ENCODE data around the gene TAF12. TPM values are rescaled to one million over a fixed set of nuclear protein-coding genes. Genes with fewer than 3 reads are reported as not detected.
"Not testable (repeated sequence)": the region's sequence is repeated elsewhere in the genome, so short reads cannot be mapped to it uniquely, and the experiment has no call there.

The TAF12 gene
- total RNA-seq, 4 donors from 2014 or later: 16.1 to 17.6 (median 17.1) TPM

GRCh38 chr1:28592321-28593071 is 50.4 kb downstream of the TAF12 start:
- Histone ChIP-seq H3K27ac (replicated peaks in 1 of 4) (peak overlapping the region in 3 of 4 donors; percentile 18 to 53 (median 22)), H3K9me3 (no peaks in the 10 kb centered on the region), H3K36me3 (peaks cover 0 to 4% (median 2%) of the 10 kb centered on the region in 4 donors), H3K27me3 (no peaks in the 10 kb centered on the region), H3K4me1 (peaks cover 0 to 19% (median 16%) of the 10 kb centered on the region in 4 donors), H3K4me3 (peak overlapping the region; percentile 59 to 65 (median 62))
- DNase-seq (ENCODE audit: extremely low spot score): no peak
- no peak for TF ChIP-seq POLR2AphosphoS5 (IDR thresholded peaks at IDR 0.05)
- TF ChIP-seq POLR2A (IDR thresholded peaks at IDR 0.05; ENCODE audit: low read depth): no peak
- no peak for TF ChIP-seq EP300 (IDR thresholded peaks at IDR 0.05)
- TF ChIP-seq CTCF (IDR thresholded peaks at IDR 0.05): peak in 1 of 3 experiments; percentile 6
- WGBS: 17% methylated on average over 8 of the region's 81 CpGs
- intact Hi-C loops (cut with DNase I): no loop called here

GRCh38 chr1:28591708-28592320 is 51.1 kb downstream of the TAF12 start, which contains the start of gene RAB42:
Gene RAB42, plus strand, starts transcription at chr1:28592265. Its CDS starts 247 bp downstream, at chr1:28592512.
- H3K4me3 ChIP-seq: peak within 1 kb of the TSS; percentile 59 to 65 (median 62)
- WGBS: 48% methylated on average over 5 of the region's 13 CpGs
- H3K27ac ChIP-seq (replicated peaks in 1 of 4): peak within 1 kb of the TSS in 3 of 4 donors; percentile 18 to 53 (median 22)
- peaks cover 0 to 19% (median 16%) of the 10 kb centered on the region in 4 donors for H3K4me1 ChIP-seq
- no peak for DNase-seq (ENCODE audit: extremely low spot score)
- peaks cover 0 to 4% (median 2%) of the 10 kb centered on the region in 4 donors for H3K36me3 ChIP-seq
- no peaks in the 10 kb centered on the region for H3K9me3 ChIP-seq
- intact Hi-C loops (cut with DNase I): no loop called here
- no peaks in the 10 kb centered on the region for H3K27me3 ChIP-seq
- TF ChIP-seq POLR2AphosphoS5 (IDR thresholded peaks at IDR 0.05) (no peak), EP300 (IDR thresholded peaks at IDR 0.05) (no peak), CTCF (IDR thresholded peaks at IDR 0.05) (no peak), POLR2A (IDR thresholded peaks at IDR 0.05; ENCODE audit: low read depth) (no peak)

- H3K9me3 ChIP-seq; H3K27me3 ChIP-seq; H3K4me3 ChIP-seq; H3K27ac ChIP-seq (replicated peaks in 1 of 4); DNase-seq (ENCODE audit: extremely low spot score); intact Hi-C loops (cut with DNase I); H3K36me3 ChIP-seq: not testable (repeated sequence)
- peaks cover 6 to 17% (median 12%) of the 10 kb centered on the region in 4 donors for H3K4me1 ChIP-seq
- WGBS: 94% methylated on average over 19 of the region's 19 CpGs
Observed at GRCh38 chr1:28586585-28587391, 56.1 kb downstream of the TAF12 start.

- Histone ChIP-seq H3K27me3 (no peaks in the 10 kb centered on the region), H3K36me3 (peaks cover 14 to 34% (median 33%) of the 10 kb centered on the region in 4 donors), H3K4me1 (peaks cover 19 to 37% (median 34%) of the 10 kb centered on the region in 4 donors), H3K27ac (replicated peaks in 1 of 4) (peak overlapping the region; percentile 87 to 96 (median 92)), H3K4me3 (peak overlapping the region; percentile 85 to 100 (median 92)), H3K9me3 (no peaks in the 10 kb centered on the region)
- TF ChIP-seq POLR2A (IDR thresholded peaks at IDR 0.05; ENCODE audit: low read depth): no peak
- TF ChIP-seq EP300 (IDR thresholded peaks at IDR 0.05): no peak
- TF ChIP-seq CTCF (IDR thresholded peaks at IDR 0.05): no peak
- no peak for TF ChIP-seq POLR2AphosphoS5 (IDR thresholded peaks at IDR 0.05)
- intact Hi-C loops (cut with DNase I): no loop called here
- 0% methylated on average over 10 of the region's 10 CpGs for WGBS
- no peak for DNase-seq (ENCODE audit: extremely low spot score)
Observed at GRCh38 chr1:28582248-28582615, 60.6 kb downstream of the TAF12 start.

All from esophagus muscularis mucosa (tissue), 4 donors.